GM23338 (cell line): ENCODE results near the gene ANKRD23.

Experiments
- CTCF ChIP-seq, 2 experiments: fragments of 200-600 bp in 1 of 2; sonication (generic) in 1 of 2; conservative IDR thresholded peaks; 2 replicates each; pipeline versions ENCODE4 v1.5.1 to v1.6.1; 2016 to 2017; ENCODE audit warnings: antibody characterized with exemption in 2 of 2, low read depth in 2 of 2, mild to moderate bottlenecking in 2 of 2, moderate library complexity in 1 of 2
- NANOG ChIP-seq: IDR thresholded peaks from 2 replicates; pipeline ENCODE4 v1.6.1; 2016; ENCODE audit warnings: antibody characterized with exemption, borderline replicate concordance

GRCh38 chr2:96885432-96886347 is 41.9 kb upstream of the ANKRD23 start:
- TF ChIP-seq NANOG (no peak), CTCF (conservative IDR thresholded peaks at IDR 0.05; ENCODE audit: low read depth in 2 of 2) (no peak)
